HepG2 (cell line): ENCODE measurements around the gene CADM2.

Experiments
- FOXM1 ChIP-seq: sonication (generic); formaldehyde crosslinking; IDR thresholded peaks from 2 replicates; pipeline ENCODE4 v1.5.0; 2020; ENCODE audit warnings: missing genetic modification reagents
- MAFK ChIP-seq, 2 experiments: IDR thresholded peaks in 1 of 2; conservative IDR thresholded peaks in 1 of 2; 2 replicates each; pipeline ENCODE4 v1.6.1; 2011; ENCODE audit warnings: improper control_type of control experiment in 2 of 2, low read length in 2 of 2
- ZNF274 ChIP-seq: sonication (generic); formaldehyde crosslinking; IDR thresholded peaks from 2 replicates; pipeline ENCODE4 v1.5.1; 2020; ENCODE audit warnings: mild to moderate bottlenecking, missing genetic modification reagents
- TF ChIP-seq, protein P1 (sequence below): sonication (generic); formaldehyde crosslinking; IDR thresholded peaks from 2 replicates; pipeline ENCODE4 v1.4.0; 2020; ENCODE audit warnings: missing genetic modification reagents, mild to moderate bottlenecking, borderline replicate concordance
- TF ChIP-seq, protein P2 (sequence below): sonication (generic); formaldehyde crosslinking; IDR thresholded peaks from 2 replicates; pipeline ENCODE4 v1.5.0; 2020; ENCODE audit warnings: mild to moderate bottlenecking, missing genetic modification reagents, moderate library complexity

DNA sequence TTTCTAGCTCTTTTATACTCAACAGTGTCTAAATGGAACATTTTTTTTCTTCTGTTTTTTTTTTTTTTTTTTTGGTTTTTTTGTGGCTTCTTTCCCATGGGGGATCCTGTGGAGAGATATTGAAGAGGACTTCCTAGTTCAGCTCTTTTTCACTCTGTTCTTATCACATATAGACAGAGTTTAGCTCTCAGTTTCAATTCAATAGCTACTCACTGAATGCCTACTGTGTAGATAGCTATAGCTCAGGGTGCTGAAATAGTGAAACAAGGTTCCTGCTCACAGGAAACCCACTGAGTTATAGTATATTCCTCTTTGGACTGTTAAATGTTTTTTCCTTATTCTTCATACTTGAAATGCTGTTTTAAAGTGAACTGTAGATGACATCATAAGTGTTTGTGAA, 918.8 kb downstream of the CADM2 start:
- TF ChIP-seq FOXM1 (no peak), ZNF274 (no peak), MAFK (conservative IDR thresholded peaks at IDR 0.05 in 1 of 2, IDR thresholded peaks at IDR 0.05 in 1 of 2; ENCODE audit: low read length in 2 of 2) (no peak)
- TF ChIP-seq, protein P1, sequence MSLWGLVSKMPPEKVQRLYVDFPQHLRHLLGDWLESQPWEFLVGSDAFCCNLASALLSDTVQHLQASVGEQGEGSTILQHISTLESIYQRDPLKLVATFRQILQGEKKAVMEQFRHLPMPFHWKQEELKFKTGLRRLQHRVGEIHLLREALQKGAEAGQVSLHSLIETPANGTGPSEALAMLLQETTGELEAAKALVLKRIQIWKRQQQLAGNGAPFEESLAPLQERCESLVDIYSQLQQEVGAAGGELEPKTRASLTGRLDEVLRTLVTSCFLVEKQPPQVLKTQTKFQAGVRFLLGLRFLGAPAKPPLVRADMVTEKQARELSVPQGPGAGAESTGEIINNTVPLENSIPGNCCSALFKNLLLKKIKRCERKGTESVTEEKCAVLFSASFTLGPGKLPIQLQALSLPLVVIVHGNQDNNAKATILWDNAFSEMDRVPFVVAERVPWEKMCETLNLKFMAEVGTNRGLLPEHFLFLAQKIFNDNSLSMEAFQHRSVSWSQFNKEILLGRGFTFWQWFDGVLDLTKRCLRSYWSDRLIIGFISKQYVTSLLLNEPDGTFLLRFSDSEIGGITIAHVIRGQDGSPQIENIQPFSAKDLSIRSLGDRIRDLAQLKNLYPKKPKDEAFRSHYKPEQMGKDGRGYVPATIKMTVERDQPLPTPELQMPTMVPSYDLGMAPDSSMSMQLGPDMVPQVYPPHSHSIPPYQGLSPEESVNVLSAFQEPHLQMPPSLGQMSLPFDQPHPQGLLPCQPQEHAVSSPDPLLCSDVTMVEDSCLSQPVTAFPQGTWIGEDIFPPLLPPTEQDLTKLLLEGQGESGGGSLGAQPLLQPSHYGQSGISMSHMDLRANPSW (CRISPR knock-in tag), result no peak
- TF ChIP-seq, protein P2, sequence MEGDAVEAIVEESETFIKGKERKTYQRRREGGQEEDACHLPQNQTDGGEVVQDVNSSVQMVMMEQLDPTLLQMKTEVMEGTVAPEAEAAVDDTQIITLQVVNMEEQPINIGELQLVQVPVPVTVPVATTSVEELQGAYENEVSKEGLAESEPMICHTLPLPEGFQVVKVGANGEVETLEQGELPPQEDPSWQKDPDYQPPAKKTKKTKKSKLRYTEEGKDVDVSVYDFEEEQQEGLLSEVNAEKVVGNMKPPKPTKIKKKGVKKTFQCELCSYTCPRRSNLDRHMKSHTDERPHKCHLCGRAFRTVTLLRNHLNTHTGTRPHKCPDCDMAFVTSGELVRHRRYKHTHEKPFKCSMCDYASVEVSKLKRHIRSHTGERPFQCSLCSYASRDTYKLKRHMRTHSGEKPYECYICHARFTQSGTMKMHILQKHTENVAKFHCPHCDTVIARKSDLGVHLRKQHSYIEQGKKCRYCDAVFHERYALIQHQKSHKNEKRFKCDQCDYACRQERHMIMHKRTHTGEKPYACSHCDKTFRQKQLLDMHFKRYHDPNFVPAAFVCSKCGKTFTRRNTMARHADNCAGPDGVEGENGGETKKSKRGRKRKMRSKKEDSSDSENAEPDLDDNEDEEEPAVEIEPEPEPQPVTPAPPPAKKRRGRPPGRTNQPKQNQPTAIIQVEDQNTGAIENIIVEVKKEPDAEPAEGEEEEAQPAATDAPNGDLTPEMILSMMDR (CRISPR knock-in tag), result no peak
